ENCODE measurements around the gene MYRF. TPM values are rescaled to one million over a fixed set of nuclear protein-coding genes. Genes with fewer than 3 reads are reported as not detected.

Gene MYRF
- total and polyA plus RNA-seq, 2 of the 13 experiments (the other 11 are each of a cell fraction or from before 2014, with no cell fraction given): 10.2 to 25.9 TPM

GRCh38 chr11:61719978-61720377 lies 32.5 kb upstream of the MYRF start (continued):
- TF ChIP-seq, protein P1, sequence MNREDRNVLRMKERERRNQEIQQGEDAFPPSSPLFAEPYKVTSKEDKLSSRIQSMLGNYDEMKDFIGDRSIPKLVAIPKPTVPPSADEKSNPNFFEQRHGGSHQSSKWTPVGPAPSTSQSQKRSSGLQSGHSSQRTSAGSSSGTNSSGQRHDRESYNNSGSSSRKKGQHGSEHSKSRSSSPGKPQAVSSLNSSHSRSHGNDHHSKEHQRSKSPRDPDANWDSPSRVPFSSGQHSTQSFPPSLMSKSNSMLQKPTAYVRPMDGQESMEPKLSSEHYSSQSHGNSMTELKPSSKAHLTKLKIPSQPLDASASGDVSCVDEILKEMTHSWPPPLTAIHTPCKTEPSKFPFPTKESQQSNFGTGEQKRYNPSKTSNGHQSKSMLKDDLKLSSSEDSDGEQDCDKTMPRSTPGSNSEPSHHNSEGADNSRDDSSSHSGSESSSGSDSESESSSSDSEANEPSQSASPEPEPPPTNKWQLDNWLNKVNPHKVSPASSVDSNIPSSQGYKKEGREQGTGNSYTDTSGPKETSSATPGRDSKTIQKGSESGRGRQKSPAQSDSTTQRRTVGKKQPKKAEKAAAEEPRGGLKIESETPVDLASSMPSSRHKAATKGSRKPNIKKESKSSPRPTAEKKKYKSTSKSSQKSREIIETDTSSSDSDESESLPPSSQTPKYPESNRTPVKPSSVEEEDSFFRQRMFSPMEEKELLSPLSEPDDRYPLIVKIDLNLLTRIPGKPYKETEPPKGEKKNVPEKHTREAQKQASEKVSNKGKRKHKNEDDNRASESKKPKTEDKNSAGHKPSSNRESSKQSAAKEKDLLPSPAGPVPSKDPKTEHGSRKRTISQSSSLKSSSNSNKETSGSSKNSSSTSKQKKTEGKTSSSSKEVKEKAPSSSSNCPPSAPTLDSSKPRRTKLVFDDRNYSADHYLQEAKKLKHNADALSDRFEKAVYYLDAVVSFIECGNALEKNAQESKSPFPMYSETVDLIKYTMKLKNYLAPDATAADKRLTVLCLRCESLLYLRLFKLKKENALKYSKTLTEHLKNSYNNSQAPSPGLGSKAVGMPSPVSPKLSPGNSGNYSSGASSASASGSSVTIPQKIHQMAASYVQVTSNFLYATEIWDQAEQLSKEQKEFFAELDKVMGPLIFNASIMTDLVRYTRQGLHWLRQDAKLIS (CRISPR knock-in tag; IDR thresholded peaks at IDR 0.05): no peak
- no peak for TF ChIP-seq AKAP8 (CRISPR knock-in tag; IDR thresholded peaks at IDR 0.05)

GRCh38 chr11:61720597-61720996 lies 31.8 kb upstream of the MYRF start:
- Histone ChIP-seq H3K27me3 (ENCODE audit: control insufficient read depth in 1 of 2, insufficient read depth in 2 of 2, low read length in 2 of 2) (no peaks in the 10 kb centered on the region), H3K9ac (ENCODE audit: insufficient read depth, low read depth, low read length) (no peak overlapping the region), H3K4me3 (replicated peaks in 1 of 3; ENCODE audit: insufficient read depth in 1 of 3, low read depth in 2 of 3, low read length in 3 of 3) (no peak overlapping the region), H3K79me2 (ENCODE audit: insufficient read depth, low read length) (no peaks in the 10 kb centered on the region), H2AFZ (ENCODE audit: low read length) (no peak overlapping the region), H3K27ac (ENCODE audit: extremely low read length, insufficient read depth, low read length) (no peak overlapping the region), H3K36me3 (replicated peaks in 1 of 2; ENCODE audit: control insufficient read depth in 1 of 2, insufficient read depth in 2 of 2, low read length in 2 of 2) (peaks cover 8 to 29% of the 10 kb centered on the region in 2 experiments), H3K4me1 (ENCODE audit: insufficient read depth, low read length) (peaks cover 12% of the 10 kb centered on the region), H3K4me2 (ENCODE audit: low read depth, low read length) (no peak overlapping the region), H3K9me3 (ENCODE audit: low read length) (no peaks in the 10 kb centered on the region), H4K20me1 (ENCODE audit: insufficient read depth, low read length) (no peaks in the 10 kb centered on the region)
- TF ChIP-seq ZNF350 (CRISPR knock-in tag; IDR thresholded peaks at IDR 0.05; ENCODE audit: borderline replicate concordance, low read depth) (no peak), NFIB (CRISPR knock-in tag; IDR thresholded peaks at IDR 0.05; ENCODE audit: borderline replicate concordance) (no peak), SNAPC2 (CRISPR knock-in tag; IDR thresholded peaks at IDR 0.05) (no peak), ZNF260 (CRISPR knock-in tag; IDR thresholded peaks at IDR 0.05; ENCODE audit: borderline replicate concordance, low read depth) (no peak), CAMTA2 (CRISPR knock-in tag; IDR thresholded peaks at IDR 0.05; ENCODE audit: borderline replicate concordance) (no peak), ZNF136 (CRISPR knock-in tag; IDR thresholded peaks at IDR 0.05; ENCODE audit: low read depth) (no peak), KDM5B (CRISPR knock-in tag; IDR thresholded peaks at IDR 0.05; ENCODE audit: borderline replicate concordance) (no peak), ZNF75D (CRISPR knock-in tag; IDR thresholded peaks at IDR 0.05; ENCODE audit: borderline replicate concordance) (no peak), SMAD9 (CRISPR knock-in tag; IDR thresholded peaks at IDR 0.05) (no peak), ZFP90 (CRISPR knock-in tag; IDR thresholded peaks at IDR 0.05; ENCODE audit: borderline replicate concordance) (no peak), ZNF431 (CRISPR knock-in tag; IDR thresholded peaks at IDR 0.05; ENCODE audit: borderline replicate concordance, low read depth) (no peak), ZNF558 (CRISPR knock-in tag; IDR thresholded peaks at IDR 0.05; ENCODE audit: borderline replicate concordance) (no peak), ATM (IDR thresholded peaks at IDR 0.05; ENCODE audit: borderline replicate concordance) (no peak), SIN3A (IDR thresholded peaks at IDR 0.05; ENCODE audit: borderline replicate concordance, low read depth, low read length) (no peak)
- TF ChIP-seq, protein P2, sequence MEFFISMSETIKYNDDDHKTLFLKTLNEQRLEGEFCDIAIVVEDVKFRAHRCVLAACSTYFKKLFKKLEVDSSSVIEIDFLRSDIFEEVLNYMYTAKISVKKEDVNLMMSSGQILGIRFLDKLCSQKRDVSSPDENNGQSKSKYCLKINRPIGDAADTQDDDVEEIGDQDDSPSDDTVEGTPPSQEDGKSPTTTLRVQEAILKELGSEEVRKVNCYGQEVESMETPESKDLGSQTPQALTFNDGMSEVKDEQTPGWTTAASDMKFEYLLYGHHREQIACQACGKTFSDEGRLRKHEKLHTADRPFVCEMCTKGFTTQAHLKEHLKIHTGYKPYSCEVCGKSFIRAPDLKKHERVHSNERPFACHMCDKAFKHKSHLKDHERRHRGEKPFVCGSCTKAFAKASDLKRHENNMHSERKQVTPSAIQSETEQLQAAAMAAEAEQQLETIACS (CRISPR knock-in tag; IDR thresholded peaks at IDR 0.05): no peak
- ChIA-PET POLR2A (no interaction called here), CTCF (ENCODE audit: low intra/inter-chr PET ratio, low total read pairs) (no interaction called here)
- in situ Hi-C loops (cut with HindIII; ENCODE audit: extremely low pct_ligation_motif_present, low pct_unique_long_range_greater_than_20kb) (no loop called here), intact Hi-C loops (cut with micrococcal nuclease; ENCODE audit: unreplicated experiment) (no loop called here)
- DNase-seq (ENCODE audit: low spot score) (no peak), FAIRE-seq (no peak), ATAC-seq (no peak)
- WGBS (ENCODE audit: low lambda C conversion rate): 98% methylated on average over 17 of the region's 20 CpGs
- BruUV-seq (replicated peaks): no TSS peak

Measured in HepG2 (cell line).